Right lobe of liver (tissue), 4 donors: Measurements from ENCODE around the gene MYLK.

Source experiments
- POLR2A ChIP-seq: fragments of 450-650 bp; IDR thresholded peaks from one replicate; pipeline ENCODE4 v1.6.1; 2017; ENCODE audit warnings: antibody characterized with exemption, mild to moderate bottlenecking
- TF ChIP-seq, protein P1 (sequence below), 4 donors: fragments of 200-600 bp in 3 of 4; fragments of 450-650 bp in 1 of 4; IDR thresholded peaks; one replicate each; pipeline versions ENCODE4 v1.5.1 to v1.8.0; 2016 to 2022; ENCODE audit warnings: antibody characterized with exemption in 4 of 4, mild to moderate bottlenecking in 2 of 4
- donor health status: DM: no; HTN: no; CAD: no.
- donor health status: DM: no; HTN: no; CAD: no.
- donor health status: DM: no; HTN: yes; CAD: no.

DNA sequence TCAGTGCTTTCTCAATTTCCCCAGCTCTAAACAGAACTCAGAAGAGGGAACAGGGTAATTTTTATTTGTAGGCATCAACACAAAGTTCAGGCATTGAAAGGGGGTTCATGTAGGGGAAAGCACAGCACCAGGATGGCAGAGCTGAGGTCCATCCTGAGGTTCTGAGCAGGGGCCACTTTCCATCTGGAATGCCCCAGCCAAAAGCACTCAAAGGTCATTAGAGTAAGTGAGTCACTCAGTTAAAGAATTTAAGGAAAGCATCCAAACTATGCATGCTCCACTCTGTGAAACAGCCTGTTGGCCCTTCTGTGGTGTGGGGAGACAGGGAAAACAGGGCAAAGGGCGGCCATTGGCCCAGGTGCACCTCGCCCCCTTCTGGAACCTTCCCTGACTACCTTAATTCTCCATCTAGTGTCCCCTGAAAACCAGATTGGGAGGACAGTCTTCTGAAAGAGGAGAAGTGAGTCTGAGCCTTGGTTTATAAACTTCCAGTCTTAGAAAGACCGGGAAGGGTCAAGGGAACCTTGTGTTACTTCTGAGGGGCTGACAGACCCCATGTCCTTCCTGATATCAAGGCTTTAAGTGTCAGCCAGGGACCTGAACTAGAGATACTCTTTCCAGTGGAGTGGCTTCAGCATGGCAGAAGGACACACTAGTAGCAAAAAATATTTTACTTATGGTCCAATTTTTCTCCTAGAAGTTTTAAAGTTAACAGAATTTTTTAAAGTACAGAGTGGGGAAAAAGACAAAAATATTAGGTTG lies 133.3 kb downstream of the MYLK start:
- TF ChIP-seq, protein P1, sequence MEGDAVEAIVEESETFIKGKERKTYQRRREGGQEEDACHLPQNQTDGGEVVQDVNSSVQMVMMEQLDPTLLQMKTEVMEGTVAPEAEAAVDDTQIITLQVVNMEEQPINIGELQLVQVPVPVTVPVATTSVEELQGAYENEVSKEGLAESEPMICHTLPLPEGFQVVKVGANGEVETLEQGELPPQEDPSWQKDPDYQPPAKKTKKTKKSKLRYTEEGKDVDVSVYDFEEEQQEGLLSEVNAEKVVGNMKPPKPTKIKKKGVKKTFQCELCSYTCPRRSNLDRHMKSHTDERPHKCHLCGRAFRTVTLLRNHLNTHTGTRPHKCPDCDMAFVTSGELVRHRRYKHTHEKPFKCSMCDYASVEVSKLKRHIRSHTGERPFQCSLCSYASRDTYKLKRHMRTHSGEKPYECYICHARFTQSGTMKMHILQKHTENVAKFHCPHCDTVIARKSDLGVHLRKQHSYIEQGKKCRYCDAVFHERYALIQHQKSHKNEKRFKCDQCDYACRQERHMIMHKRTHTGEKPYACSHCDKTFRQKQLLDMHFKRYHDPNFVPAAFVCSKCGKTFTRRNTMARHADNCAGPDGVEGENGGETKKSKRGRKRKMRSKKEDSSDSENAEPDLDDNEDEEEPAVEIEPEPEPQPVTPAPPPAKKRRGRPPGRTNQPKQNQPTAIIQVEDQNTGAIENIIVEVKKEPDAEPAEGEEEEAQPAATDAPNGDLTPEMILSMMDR (IDR thresholded peaks at IDR 0.05): no peak
- TF ChIP-seq POLR2A: peak; percentile 29
